ENCODE results near the gene KCNJ12.
"Not testable (repeated sequence)": the region's sequence is repeated elsewhere in the genome, so short reads cannot be mapped to it uniquely, and the experiment has no call there.

DNA sequence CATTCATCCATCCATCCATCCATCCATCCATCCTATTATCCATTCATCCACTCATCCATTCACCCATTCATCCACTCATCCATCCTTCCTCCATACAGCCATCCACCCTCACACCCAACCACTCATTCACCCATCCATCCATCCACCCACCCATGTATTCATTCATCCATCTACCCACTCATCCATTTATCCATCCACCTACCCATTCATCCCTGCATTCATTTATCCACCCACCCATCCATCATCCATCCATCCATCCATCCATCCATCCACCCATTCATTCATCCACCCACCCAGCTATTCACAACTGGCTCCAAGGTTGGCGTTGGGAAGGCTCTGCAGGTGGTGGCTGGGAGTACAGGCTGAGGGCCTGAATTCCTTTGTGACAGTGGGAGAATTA is 31.6 kb downstream of the KCNJ12 start:
- TF ChIP-seq, protein P1, sequence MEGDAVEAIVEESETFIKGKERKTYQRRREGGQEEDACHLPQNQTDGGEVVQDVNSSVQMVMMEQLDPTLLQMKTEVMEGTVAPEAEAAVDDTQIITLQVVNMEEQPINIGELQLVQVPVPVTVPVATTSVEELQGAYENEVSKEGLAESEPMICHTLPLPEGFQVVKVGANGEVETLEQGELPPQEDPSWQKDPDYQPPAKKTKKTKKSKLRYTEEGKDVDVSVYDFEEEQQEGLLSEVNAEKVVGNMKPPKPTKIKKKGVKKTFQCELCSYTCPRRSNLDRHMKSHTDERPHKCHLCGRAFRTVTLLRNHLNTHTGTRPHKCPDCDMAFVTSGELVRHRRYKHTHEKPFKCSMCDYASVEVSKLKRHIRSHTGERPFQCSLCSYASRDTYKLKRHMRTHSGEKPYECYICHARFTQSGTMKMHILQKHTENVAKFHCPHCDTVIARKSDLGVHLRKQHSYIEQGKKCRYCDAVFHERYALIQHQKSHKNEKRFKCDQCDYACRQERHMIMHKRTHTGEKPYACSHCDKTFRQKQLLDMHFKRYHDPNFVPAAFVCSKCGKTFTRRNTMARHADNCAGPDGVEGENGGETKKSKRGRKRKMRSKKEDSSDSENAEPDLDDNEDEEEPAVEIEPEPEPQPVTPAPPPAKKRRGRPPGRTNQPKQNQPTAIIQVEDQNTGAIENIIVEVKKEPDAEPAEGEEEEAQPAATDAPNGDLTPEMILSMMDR (conservative IDR thresholded peaks at IDR 0.05; ENCODE audit: low read depth, low read length) = not testable (repeated sequence)
- not testable (repeated sequence) for TF ChIP-seq POLR2A (IDR thresholded peaks at IDR 0.05; ENCODE audit: low read depth, low read length); SMC3 (IDR thresholded peaks at IDR 0.05; ENCODE audit: low read depth, low read length); MXI1 (IDR thresholded peaks at IDR 0.05; ENCODE audit: borderline replicate concordance, low read depth, low read length); CEBPB (IDR thresholded peaks at IDR 0.05; ENCODE audit: low read depth, low read length); RAD21 (IDR thresholded peaks at IDR 0.05; ENCODE audit: low read length); RFX5 (IDR thresholded peaks at IDR 0.05; ENCODE audit: low read depth, low read length); CHD1 (IDR thresholded peaks at IDR 0.05; ENCODE audit: low read depth, low read length)
- TF ChIP-seq, protein P2, sequence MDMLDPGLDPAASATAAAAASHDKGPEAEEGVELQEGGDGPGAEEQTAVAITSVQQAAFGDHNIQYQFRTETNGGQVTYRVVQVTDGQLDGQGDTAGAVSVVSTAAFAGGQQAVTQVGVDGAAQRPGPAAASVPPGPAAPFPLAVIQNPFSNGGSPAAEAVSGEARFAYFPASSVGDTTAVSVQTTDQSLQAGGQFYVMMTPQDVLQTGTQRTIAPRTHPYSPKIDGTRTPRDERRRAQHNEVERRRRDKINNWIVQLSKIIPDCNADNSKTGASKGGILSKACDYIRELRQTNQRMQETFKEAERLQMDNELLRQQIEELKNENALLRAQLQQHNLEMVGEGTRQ (IDR thresholded peaks at IDR 0.05; ENCODE audit: low read depth, low read length) = not testable (repeated sequence)
